ENCODE results near the gene CDK14. TPM values are rescaled to one million over a fixed set of nuclear protein-coding genes. Genes with fewer than 3 reads are reported as not detected.

Gene CDK14
- total RNA-seq, 1 experiment from 2014 or later, result 57.9 TPM

- Mint-ChIP-seq H3K36me3 (no peaks in the 10 kb centered on the region; the same call in 1 of the 2 replicates), H3K9me3 (peaks cover 19% of the 10 kb centered on the region), H3K4me3 (no peak overlapping the region), H3K27me3 (ENCODE audit: low read depth) (no peaks in the 10 kb centered on the region), H3K27ac (no peak overlapping the region), H3K4me1 (peaks cover 8% of the 10 kb centered on the region)
- ChIA-PET CTCF (no interaction called here), POLR2A (no interaction called here)
- DNase-seq (ENCODE audit: low spot score) (no peak), ATAC-seq (no peak)
- no peak for TF ChIP-seq ZNF512 (CRISPR knock-in tag; IDR thresholded peaks at IDR 0.05; ENCODE audit: borderline replicate concordance)
- no peak for TF ChIP-seq ELF4 (CRISPR knock-in tag; IDR thresholded peaks at IDR 0.05; ENCODE audit: low read depth)
- no peak for TF ChIP-seq ZNF219 (CRISPR knock-in tag; IDR thresholded peaks at IDR 0.05; ENCODE audit: borderline replicate concordance)
- no peak for TF ChIP-seq ATF3 (CRISPR knock-in tag; conservative IDR thresholded peaks at IDR 0.05)
- no peak for TF ChIP-seq MXD4 (CRISPR knock-in tag; IDR thresholded peaks at IDR 0.05; ENCODE audit: borderline replicate concordance)
- no peak for TF ChIP-seq GRHL2 (CRISPR knock-in tag; IDR thresholded peaks at IDR 0.05; ENCODE audit: insufficient replicate concordance, severe bottlenecking)
- no peak for TF ChIP-seq ZSCAN18 (CRISPR knock-in tag; IDR thresholded peaks at IDR 0.05)
- TF ChIP-seq NFE2L1 (CRISPR knock-in tag; IDR thresholded peaks at IDR 0.05), result no peak
- TF ChIP-seq ZMAT4 (CRISPR knock-in tag; IDR thresholded peaks at IDR 0.05), result no peak
- TF ChIP-seq EMX1 (CRISPR knock-in tag; IDR thresholded peaks at IDR 0.05), result no peak
- TF ChIP-seq MAX (CRISPR knock-in tag; IDR thresholded peaks at IDR 0.05), result no peak
- no peak for TF ChIP-seq SP1 (CRISPR knock-in tag; conservative IDR thresholded peaks at IDR 0.05)
- TF ChIP-seq ZNF671 (CRISPR knock-in tag; IDR thresholded peaks at IDR 0.05), result no peak
Observed at GRCh38 chr7:91182819-91183764, 587.0 kb downstream of the CDK14 start.

- CTCF ChIA-PET, result no interaction called here
- H3K4me3 Mint-ChIP-seq, result no peak overlapping the region
- POLR2A ChIA-PET, result no interaction called here
- H3K27me3 Mint-ChIP-seq (ENCODE audit: low read depth), result no peaks in the 10 kb centered on the region
- peaks cover 8% of the 10 kb centered on the region for H3K4me1 Mint-ChIP-seq
- DNase-seq (ENCODE audit: low spot score) (no peak), ATAC-seq (no peak)
- H3K27ac Mint-ChIP-seq, result no peak overlapping the region
- peaks cover 12% of the 10 kb centered on the region for H3K9me3 Mint-ChIP-seq
- no peaks in the 10 kb centered on the region for H3K36me3 Mint-ChIP-seq
- TF ChIP-seq PRRX2 (CRISPR knock-in tag; IDR thresholded peaks at IDR 0.05) (no peak), AR (CRISPR knock-in tag; IDR thresholded peaks at IDR 0.05) (no peak), ZBTB21 (CRISPR knock-in tag; IDR thresholded peaks at IDR 0.05; ENCODE audit: borderline replicate concordance) (no peak), SOX15 (CRISPR knock-in tag; IDR thresholded peaks at IDR 0.05) (no peak), GTF2I (CRISPR knock-in tag; conservative IDR thresholded peaks at IDR 0.05) (no peak), TEAD1 (CRISPR knock-in tag; IDR thresholded peaks at IDR 0.05) (no peak), ZNF317 (CRISPR knock-in tag; IDR thresholded peaks at IDR 0.05; ENCODE audit: borderline replicate concordance, low read depth) (no peak), AFF4 (CRISPR knock-in tag; IDR thresholded peaks at IDR 0.05; ENCODE audit: borderline replicate concordance) (no peak), USF2 (CRISPR knock-in tag; IDR thresholded peaks at IDR 0.05) (no peak), MAX (CRISPR knock-in tag; IDR thresholded peaks at IDR 0.05) (no peak), OVOL2 (CRISPR knock-in tag; IDR thresholded peaks at IDR 0.05; ENCODE audit: borderline replicate concordance) (no peak)
Observed at GRCh38 chr7:91185771-91186170, 589.6 kb downstream of the CDK14 start.
